Jurkat, Clone E6-1 (cell line): ENCODE data around the gene PCSK2.

Experiments used
- DNase-seq: peaks from one replicate; pipeline ENCODE4 v3.0.0-alpha.2; 2011; ENCODE audit warnings: low read depth, low spot score
- H3K4me3 ChIP-seq: 2 replicates; pipeline ENCODE4 v1.5.1; 2011; ENCODE audit warnings: mild to moderate bottlenecking, low read length, control low read depth, moderate library complexity

PCSK2 gene

GRCh38 chr20:17379651-17380050 is 152.8 kb downstream of the PCSK2 start:
- DNase-seq = no peak
- H3K4me3 ChIP-seq = no peak overlapping the region

- no peak for DNase-seq
- no peak overlapping the region for H3K4me3 ChIP-seq
Measured at GRCh38 chr20:17380801-17381200, 154.0 kb downstream of the PCSK2 start.

GRCh38 chr20:17381724-17382123 is 154.9 kb downstream of the PCSK2 start:
- no peak for DNase-seq

GRCh38 chr20:17385798-17386197 is 159.0 kb downstream of the PCSK2 start:
- no peak overlapping the region for H3K4me3 ChIP-seq
- no peak for DNase-seq

More at GRCh38 chr20:17381724-17382123, 154.9 kb downstream of the PCSK2 start:
- H3K4me3 ChIP-seq = no peak overlapping the region

- no peak overlapping the region for H3K4me3 ChIP-seq
- no peak for DNase-seq
Measured at GRCh38 chr20:17390655-17391054, 163.8 kb downstream of the PCSK2 start.

- DNase-seq = no peak
- no peak overlapping the region for H3K4me3 ChIP-seq
Measured at GRCh38 chr20:17391127-17391771, 164.4 kb downstream of the PCSK2 start.

GRCh38 chr20:17394411-17394810 is 167.6 kb downstream of the PCSK2 start:
- DNase-seq = no peak
- no peak overlapping the region for H3K4me3 ChIP-seq

GRCh38 chr20:17395729-17396128 is 168.9 kb downstream of the PCSK2 start:
- no peak for DNase-seq
- no peak overlapping the region for H3K4me3 ChIP-seq

- H3K4me3 ChIP-seq = no peak overlapping the region
- DNase-seq = no peak
Measured at GRCh38 chr20:17399303-17399985, 172.6 kb downstream of the PCSK2 start.

- no peak overlapping the region for H3K4me3 ChIP-seq
- DNase-seq = no peak
Measured at GRCh38 chr20:17403461-17403860, 176.6 kb downstream of the PCSK2 start.

- DNase-seq = no peak
- H3K4me3 ChIP-seq = no peak overlapping the region
Measured at GRCh38 chr20:17406051-17406590, 179.3 kb downstream of the PCSK2 start.

GRCh38 chr20:17407550-17407949 is 180.7 kb downstream of the PCSK2 start:
- no peak overlapping the region for H3K4me3 ChIP-seq
- no peak for DNase-seq

- no peak for DNase-seq
- H3K4me3 ChIP-seq = no peak overlapping the region
Measured at GRCh38 chr20:17417225-17417624, 190.4 kb downstream of the PCSK2 start.

- no peak for DNase-seq
- no peak overlapping the region for H3K4me3 ChIP-seq
Measured at GRCh38 chr20:17418737-17419136, 191.9 kb downstream of the PCSK2 start.

- no peak overlapping the region for H3K4me3 ChIP-seq
- DNase-seq = no peak
Measured at GRCh38 chr20:17419479-17420041, 192.7 kb downstream of the PCSK2 start.

- no peak overlapping the region for H3K4me3 ChIP-seq
- DNase-seq = no peak
Measured at GRCh38 chr20:17421493-17421892, 194.7 kb downstream of the PCSK2 start.

GRCh38 chr20:17423782-17424181 is 196.9 kb downstream of the PCSK2 start:
- no peak for DNase-seq
- H3K4me3 ChIP-seq = no peak overlapping the region

GRCh38 chr20:17427638-17428037 is 200.8 kb downstream of the PCSK2 start:
- H3K4me3 ChIP-seq = no peak overlapping the region
- DNase-seq = no peak

GRCh38 chr20:17430125-17430950 is 203.5 kb downstream of the PCSK2 start:
- no peak overlapping the region for H3K4me3 ChIP-seq
- no peak for DNase-seq
